Hindlimb muscle (tissue), 1 donor: ENCODE measurements around the gene ZNF419. TPM values are rescaled to one million over a fixed set of nuclear protein-coding genes. Genes with fewer than 3 reads are reported as not detected.

Experiments
- DNase-seq: peaks from one replicate; pipeline ENCODE4 v3.0.0-alpha.2; 2013
- polyA plus RNA-seq: library from polyadenylated mRNA; unstranded; fragments of 120-200 nt; gene quantifications from one replicate; pipeline ENCODE4 v1.2.1, GENCODE V29; 2013; ENCODE audit not compliant: insufficient read length

ZNF419 gene
- polyA plus RNA-seq, 1 donor, result 8.2 TPM

DNA sequence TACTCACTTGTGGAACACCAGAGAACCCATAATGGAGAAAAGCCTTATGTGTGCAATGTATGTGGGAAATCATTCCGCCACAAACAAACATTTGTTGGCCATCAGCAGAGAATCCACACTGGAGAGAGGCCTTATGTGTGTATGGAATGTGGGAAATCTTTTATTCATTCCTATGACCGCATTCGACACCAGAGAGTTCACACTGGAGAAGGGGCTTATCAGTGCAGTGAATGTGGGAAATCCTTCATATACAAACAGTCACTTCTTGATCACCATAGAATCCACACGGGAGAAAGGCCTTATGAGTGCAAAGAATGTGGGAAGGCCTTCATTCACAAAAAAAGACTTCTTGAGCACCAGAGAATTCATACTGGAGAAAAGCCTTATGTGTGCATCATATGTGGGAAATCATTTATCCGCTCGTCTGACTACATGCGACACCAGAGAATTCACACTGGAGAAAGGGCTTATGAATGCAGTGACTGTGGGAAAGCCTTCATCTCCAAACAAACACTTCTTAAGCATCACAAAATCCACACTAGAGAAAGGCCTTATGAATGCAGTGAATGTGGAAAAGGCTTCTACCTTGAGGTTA is 50.5 kb downstream of the ZNF419 start:
- no peak for DNase-seq

Other genes with a start within 250 kb of the ZNF419 start
- gene ZNF805, start 247.1 kb upstream of the ZNF419 start, polyA plus RNA-seq, result 4.9 TPM
- 4.5 TPM for gene ZNF460, start 207.3 kb upstream of the ZNF419 start, polyA plus RNA-seq
- 7.4 TPM for gene ZNF543, start 167.3 kb upstream of the ZNF419 start, polyA plus RNA-seq
- 9.5 TPM for gene ZNF304, start 136.5 kb upstream of the ZNF419 start, polyA plus RNA-seq
- gene TRAPPC2B, start 124.2 kb upstream of the ZNF419 start, polyA plus RNA-seq, result 12.1 TPM
- 2.6 TPM for gene ZNF547, start 124.2 kb upstream of the ZNF419 start, polyA plus RNA-seq
- 15.6 TPM for gene ZNF548, start 97.9 kb upstream of the ZNF419 start, polyA plus RNA-seq
- gene ZNF17, start 76.6 kb upstream of the ZNF419 start, polyA plus RNA-seq, result 7.3 TPM
- gene ZNF749, start 52.4 kb upstream of the ZNF419 start, polyA plus RNA-seq, result 6.6 TPM
- 2.2 TPM for gene VN1R1, start 30.6 kb upstream of the ZNF419 start, polyA plus RNA-seq
- 9.9 TPM for gene ZNF772, start 10.2 kb upstream of the ZNF419 start, polyA plus RNA-seq
- 6.8 TPM for gene ZNF773, start 12.2 kb downstream of the ZNF419 start, polyA plus RNA-seq
- 7.2 TPM for gene ZNF549, start 39.6 kb downstream of the ZNF419 start, polyA plus RNA-seq
- gene ZNF550, start 72.1 kb downstream of the ZNF419 start, polyA plus RNA-seq, result 12.8 TPM
- 5.2 TPM for gene ZNF416, start 91.2 kb downstream of the ZNF419 start, polyA plus RNA-seq
- gene ZIK1, start 96.4 kb downstream of the ZNF419 start, polyA plus RNA-seq, result 4.6 TPM
- gene ZNF530, start 112.1 kb downstream of the ZNF419 start, polyA plus RNA-seq, result 3.3 TPM
- gene ZNF134, start 126.5 kb downstream of the ZNF419 start, polyA plus RNA-seq, result 11.5 TPM
- 16.3 TPM for gene ZNF211, start 145.4 kb downstream of the ZNF419 start, polyA plus RNA-seq
- gene ZSCAN4, start 181.2 kb downstream of the ZNF419 start, polyA plus RNA-seq, result not detected
- gene ZNF551, start 194.2 kb downstream of the ZNF419 start, polyA plus RNA-seq, result 5.5 TPM
- gene ZNF154, start 221.5 kb downstream of the ZNF419 start, polyA plus RNA-seq, result 8.3 TPM
- 6.7 TPM for gene ZNF671, start 239.9 kb downstream of the ZNF419 start, polyA plus RNA-seq